Activated CD4-positive, alpha-beta memory T cell treated with anti-CD3 and anti-CD28 coated beads for 36 hours (primary cell): ENCODE data around the gene ANAPC7. TPM values are rescaled to one million over a fixed set of nuclear protein-coding genes. Genes with fewer than 3 reads are reported as not detected.
"Not testable (repeated sequence)": the region's sequence is repeated elsewhere in the genome, so short reads cannot be mapped to it uniquely, and the experiment has no call there.

Experiments
- CTCF ChIA-PET: fragments of 350-600 bp; sonication (Branson Sonifier 250); formaldehyde crosslinking; loops from one replicate; lab custom pipeline; 2021; ENCODE audit warnings: antibody characterized with exemption, inconsistent platforms; lab: Charles Lee
- POLR2A ChIA-PET: fragments of 350-600 bp; sonication (Branson Sonifier 250); formaldehyde crosslinking; loops from one replicate; lab custom pipeline; 2021; ENCODE audit warnings: antibody characterized with exemption; lab: Charles Lee
- DNase-seq: peaks from one replicate; pipeline ENCODE4 v3.0.0-alpha.2; 2020
- H3K27ac Mint-ChIP-seq: one replicate; pipeline ENCODE4 v1.8.0; 2021; ENCODE audit warnings: mixed read lengths
- H3K27me3 Mint-ChIP-seq: one replicate; pipeline ENCODE4 v1.8.0; 2021; ENCODE audit warnings: mixed read lengths
- H3K36me3 Mint-ChIP-seq: one replicate; pipeline ENCODE4 v1.8.0; 2021; ENCODE audit warnings: mixed read lengths
- H3K4me1 Mint-ChIP-seq: one replicate; pipeline ENCODE4 v1.8.0; 2021; ENCODE audit warnings: low read depth, mixed read lengths
- H3K4me3 Mint-ChIP-seq: one replicate; pipeline ENCODE4 v1.8.0; 2021; ENCODE audit warnings: mild to moderate bottlenecking, mixed read lengths
- H3K9me3 Mint-ChIP-seq: one replicate; pipeline ENCODE4 v1.8.0; 2021; ENCODE audit warnings: mixed read lengths
- intact Hi-C: fragments of 100-400 bp; cut with micrococcal nuclease; formaldehyde crosslinking; loops from one replicate; pipeline ENCODE4 v1.15.1; 2023
- total RNA-seq, 2 experiments: library from RNA; stranded (reverse); gene quantifications; one replicate each; pipeline ENCODE4 v1.2.3, GENCODE V29; 2021

ANAPC7 gene
- total RNA-seq, 2 experiments from 2014 or later, result 47.3 to 52.9 TPM

DNA sequence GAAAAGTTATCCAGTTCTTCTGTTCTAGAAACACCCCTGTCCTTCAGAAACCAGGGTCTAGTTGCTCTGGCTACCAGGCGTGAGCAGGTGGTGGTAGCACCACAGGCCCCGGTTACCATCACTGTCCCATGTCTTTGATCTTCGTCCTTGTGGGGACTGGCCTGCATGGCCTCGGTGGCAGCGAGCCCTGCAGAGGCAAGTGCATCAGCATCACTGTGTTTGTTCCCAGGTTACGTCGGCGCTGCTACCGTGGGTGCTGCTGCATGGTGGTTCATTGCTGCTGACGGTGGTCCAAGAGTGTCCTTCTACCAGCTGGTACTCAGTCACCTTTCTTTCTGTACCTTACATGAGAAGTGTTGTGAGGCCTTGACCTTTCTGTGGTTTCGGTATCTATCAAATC is 58.9 kb downstream of the ANAPC7 start:
- no peaks in the 10 kb centered on the region for H3K9me3 Mint-ChIP-seq
- no peak for DNase-seq
- peaks cover 73% of the 10 kb centered on the region for H3K36me3 Mint-ChIP-seq
- no peak overlapping the region for H3K27ac Mint-ChIP-seq
- ChIA-PET CTCF (no interaction called here), POLR2A (no interaction called here)
- H3K4me1 Mint-ChIP-seq, result peaks cover 15% of the 10 kb centered on the region
- no peak overlapping the region for H3K4me3 Mint-ChIP-seq
- intact Hi-C loops, result no loop called here
- no peaks in the 10 kb centered on the region for H3K27me3 Mint-ChIP-seq

DNA sequence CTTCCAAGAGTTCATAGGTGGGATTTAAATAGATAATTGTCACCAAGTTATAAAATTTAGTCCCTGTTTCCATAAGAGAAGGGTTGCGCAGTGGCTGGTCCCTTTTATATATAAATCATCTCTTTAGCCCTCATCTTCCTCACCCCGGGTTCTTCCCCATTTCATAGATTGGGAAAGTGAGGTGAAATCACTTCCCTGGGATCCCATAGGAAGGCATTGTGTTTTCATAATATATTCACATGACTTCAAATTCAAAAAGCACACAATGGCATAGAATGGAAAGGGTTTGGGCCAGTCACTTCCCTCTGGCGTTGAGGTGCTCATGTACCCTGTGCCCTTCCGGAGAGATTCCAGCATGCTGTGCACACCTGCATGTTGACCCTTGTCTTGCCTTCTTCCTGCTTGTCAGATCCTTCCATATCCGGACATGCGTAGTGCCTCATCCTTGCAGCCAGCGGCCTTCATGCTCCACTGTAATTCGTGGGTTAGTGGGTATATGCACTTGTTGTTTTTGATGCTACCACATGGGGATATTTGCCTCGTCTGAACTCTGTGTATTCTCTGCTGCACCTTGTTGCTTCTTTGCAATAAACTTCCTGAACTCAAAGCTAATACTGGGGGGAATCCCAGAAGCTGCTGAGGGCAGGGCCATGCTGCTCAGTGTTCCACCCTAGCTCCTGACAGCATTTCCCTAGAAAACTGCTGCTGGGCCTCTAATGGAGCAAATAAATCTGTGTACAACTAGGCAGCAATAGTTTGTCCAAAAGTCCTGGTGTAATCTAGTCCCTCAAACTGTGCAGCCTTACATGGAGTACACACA is 59.6 kb downstream of the ANAPC7 start:
- Mint-ChIP-seq H3K4me3 (no peak overlapping the region), H3K36me3 (peaks cover 75% of the 10 kb centered on the region), H3K4me1 (peaks cover 8% of the 10 kb centered on the region), H3K27ac (no peak overlapping the region), H3K27me3 (no peaks in the 10 kb centered on the region), H3K9me3 (no peaks in the 10 kb centered on the region)
- CTCF ChIA-PET, result no interaction called here
- DNase-seq, result no peak
- intact Hi-C loops, result no loop called here
- POLR2A ChIA-PET, result no interaction called here

DNA sequence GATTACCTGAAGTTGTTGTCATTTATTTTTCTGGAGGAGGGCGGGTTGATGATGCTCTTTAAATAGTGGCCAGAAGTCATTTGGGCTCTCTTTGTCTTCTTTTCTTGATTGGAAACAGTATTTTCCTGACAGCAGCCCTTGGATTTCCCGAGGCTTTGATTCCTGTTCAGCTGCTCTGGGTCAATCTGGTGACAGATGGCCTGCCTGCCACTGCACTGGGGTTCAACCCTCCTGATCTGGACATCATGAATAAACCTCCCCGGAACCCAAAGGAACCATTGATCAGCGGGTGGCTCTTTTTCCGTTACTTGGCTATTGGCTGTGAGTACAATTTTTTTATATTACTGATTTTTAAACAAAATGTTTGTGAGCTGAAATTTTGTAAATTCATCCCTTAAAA is 60.4 kb downstream of the ANAPC7 start:
- ChIA-PET CTCF (no interaction called here), POLR2A (no interaction called here)
- intact Hi-C loops, result no loop called here

DNA sequence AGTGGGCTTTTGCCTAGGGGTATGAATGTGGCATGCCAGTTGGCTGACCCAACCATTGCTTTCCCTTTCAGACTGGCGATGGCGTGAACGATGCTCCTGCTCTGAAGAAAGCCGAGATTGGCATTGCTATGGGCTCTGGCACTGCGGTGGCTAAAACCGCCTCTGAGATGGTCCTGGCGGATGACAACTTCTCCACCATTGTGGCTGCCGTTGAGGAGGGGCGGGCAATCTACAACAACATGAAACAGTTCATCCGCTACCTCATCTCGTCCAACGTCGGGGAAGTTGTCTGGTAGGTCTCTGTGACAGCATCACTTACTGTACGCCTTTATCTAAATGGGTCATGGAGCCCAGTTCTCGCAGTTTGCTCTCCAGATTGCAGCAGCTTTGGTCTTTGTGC is 61.4 kb downstream of the ANAPC7 start:
- DNase-seq, result no peak
- no peak overlapping the region for H3K4me3 Mint-ChIP-seq
- H3K27me3 Mint-ChIP-seq, result no peaks in the 10 kb centered on the region
- POLR2A ChIA-PET, result no interaction called here
- H3K4me1 Mint-ChIP-seq, result no peaks in the 10 kb centered on the region
- no peak overlapping the region for H3K27ac Mint-ChIP-seq
- H3K9me3 Mint-ChIP-seq, result no peaks in the 10 kb centered on the region
- CTCF ChIA-PET, result no interaction called here
- intact Hi-C loops, result no loop called here
- H3K36me3 Mint-ChIP-seq, result peaks cover 75% of the 10 kb centered on the region

More for the DNA sequence above, 60.4 kb downstream of the ANAPC7 start:
- Mint-ChIP-seq H3K4me3 (no peak overlapping the region), H3K4me1 (no peaks in the 10 kb centered on the region), H3K9me3 (no peaks in the 10 kb centered on the region), H3K36me3 (peaks cover 76% of the 10 kb centered on the region), H3K27ac (no peak overlapping the region), H3K27me3 (no peaks in the 10 kb centered on the region)
- no peak for DNase-seq

DNA sequence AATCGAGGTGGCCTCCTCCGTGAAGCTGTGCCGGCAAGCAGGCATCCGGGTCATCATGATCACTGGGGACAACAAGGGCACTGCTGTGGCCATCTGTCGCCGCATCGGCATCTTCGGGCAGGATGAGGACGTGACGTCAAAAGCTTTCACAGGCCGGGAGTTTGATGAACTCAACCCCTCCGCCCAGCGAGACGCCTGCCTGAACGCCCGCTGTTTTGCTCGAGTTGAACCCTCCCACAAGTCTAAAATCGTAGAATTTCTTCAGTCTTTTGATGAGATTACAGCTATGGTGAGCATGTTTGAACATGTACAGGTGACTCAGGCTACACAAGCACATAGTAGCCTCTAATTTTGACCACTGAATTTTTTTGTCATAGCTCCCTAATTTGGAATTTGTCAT is 62.8 kb downstream of the ANAPC7 start:
- Mint-ChIP-seq H3K36me3 (peaks cover 71% of the 10 kb centered on the region), H3K4me1 (no peaks in the 10 kb centered on the region), H3K4me3 (no peak overlapping the region), H3K9me3 (no peaks in the 10 kb centered on the region), H3K27ac (no peak overlapping the region), H3K27me3 (no peaks in the 10 kb centered on the region)
- DNase-seq, result no peak
- CTCF ChIA-PET, result interaction anchor here (1.3 kb wide), 1 partner anchor 91 kb away, joined by 8 read pairs; no protein-coding TSS in a partner anchor
- intact Hi-C loops, result no loop called here
- POLR2A ChIA-PET, result interaction anchor here (0.5 kb wide), 1 partner anchor 92 kb away, joined by 3 read pairs; no protein-coding TSS in a partner anchor

DNA sequence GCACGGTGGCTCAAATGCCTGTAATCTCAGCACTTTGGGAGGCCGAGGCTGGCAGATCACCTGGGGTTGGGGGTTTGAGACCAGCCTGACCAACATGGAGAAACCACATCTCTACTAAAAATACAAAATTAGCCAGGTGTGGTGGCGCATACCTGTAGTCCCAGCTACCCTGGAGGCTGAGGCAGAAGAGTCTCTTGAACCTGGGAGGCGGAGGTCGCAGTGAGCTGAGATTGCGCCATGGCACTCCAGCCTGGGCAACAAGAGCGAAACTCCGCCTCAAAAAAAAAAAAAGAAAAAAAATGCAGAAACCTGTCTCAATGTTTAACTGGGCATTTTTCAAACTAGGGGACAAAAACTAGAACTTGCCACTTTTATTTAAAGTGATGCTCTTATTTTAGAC is 63.2 kb downstream of the ANAPC7 start:
- H3K27me3 Mint-ChIP-seq, intact Hi-C loops, DNase-seq, H3K4me1 Mint-ChIP-seq, H3K9me3 Mint-ChIP-seq, H3K4me3 Mint-ChIP-seq, H3K27ac Mint-ChIP-seq: not testable (repeated sequence)
- ChIA-PET POLR2A (interaction anchor here (0.5 kb wide), 1 partner anchor 93 kb away, joined by 3 read pairs; no protein-coding TSS in a partner anchor), CTCF (interaction anchor here (0.6 to 1.3 kb wide), 3 partner anchors 70 to 202 kb away, joined by 3 to 8 read pairs (median 5); no protein-coding TSS in a partner anchor)
- H3K36me3 Mint-ChIP-seq, result peaks cover 72% of the 10 kb centered on the region

DNA sequence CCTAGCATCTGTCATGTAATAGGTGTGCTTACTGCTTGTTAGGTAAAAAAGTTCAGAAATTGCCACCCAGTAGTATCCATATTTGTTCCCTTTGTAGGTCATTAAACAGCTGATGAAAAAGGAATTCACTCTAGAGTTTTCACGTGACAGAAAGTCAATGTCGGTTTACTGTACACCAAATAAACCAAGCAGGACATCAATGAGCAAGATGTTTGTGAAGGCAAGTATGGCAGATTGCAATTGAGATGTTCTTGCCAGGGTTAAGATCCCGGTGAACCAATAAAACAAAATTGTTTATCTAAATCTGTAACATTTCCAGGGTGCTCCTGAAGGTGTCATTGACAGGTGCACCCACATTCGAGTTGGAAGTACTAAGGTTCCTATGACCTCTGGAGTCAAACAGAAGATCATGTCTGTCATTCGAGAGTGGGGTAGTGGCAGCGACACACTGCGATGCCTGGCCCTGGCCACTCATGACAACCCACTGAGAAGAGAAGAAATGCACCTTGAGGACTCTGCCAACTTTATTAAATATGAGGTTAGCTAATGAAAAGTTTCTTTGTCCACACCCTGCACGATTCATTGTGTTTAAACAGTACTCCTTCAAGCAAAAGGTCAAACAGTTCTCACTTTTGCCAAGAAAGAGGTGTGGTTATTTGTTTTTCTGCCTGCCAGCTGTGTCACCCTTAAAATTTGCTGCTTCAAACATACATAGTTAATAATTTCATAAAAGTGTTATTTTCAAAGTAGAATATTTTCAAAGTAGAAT is 64.1 kb downstream of the ANAPC7 start:
- POLR2A ChIA-PET, result no interaction called here
- DNase-seq, result no peak
- Mint-ChIP-seq H3K27me3 (no peaks in the 10 kb centered on the region), H3K4me1 (no peaks in the 10 kb centered on the region), H3K36me3 (peaks cover 70% of the 10 kb centered on the region), H3K27ac (no peak overlapping the region), H3K4me3 (no peak overlapping the region), H3K9me3 (no peaks in the 10 kb centered on the region)
- CTCF ChIA-PET, result interaction anchor here (0.6 to 1.6 kb wide), 3 partner anchors 69 to 201 kb away, joined by 3 to 5 read pairs (median 5); no protein-coding TSS in a partner anchor
- intact Hi-C loops, result no loop called here

DNA sequence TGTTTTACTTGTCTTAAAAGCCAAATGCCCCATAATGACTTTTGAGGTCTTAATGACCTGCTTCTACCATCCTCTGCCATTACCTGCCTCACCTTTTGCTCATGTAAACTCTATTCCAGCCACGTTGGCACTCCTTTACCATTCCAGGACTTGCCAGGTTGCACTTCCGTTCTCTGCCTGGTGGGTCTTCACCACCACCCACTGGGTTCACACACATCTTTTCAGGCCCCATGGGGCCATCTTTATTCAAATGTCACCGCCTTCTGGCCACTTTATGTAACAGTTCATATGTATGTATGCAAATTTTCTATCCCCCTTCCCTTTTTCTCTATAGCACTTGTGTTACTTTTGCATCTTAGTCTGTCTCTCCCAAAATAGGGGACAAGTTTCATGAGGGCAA is 64.8 kb downstream of the ANAPC7 start:
- Mint-ChIP-seq H3K36me3 (peaks cover 71% of the 10 kb centered on the region), H3K27ac (no peak overlapping the region), H3K4me3 (no peak overlapping the region), H3K27me3 (no peaks in the 10 kb centered on the region), H3K4me1 (no peaks in the 10 kb centered on the region), H3K9me3 (no peaks in the 10 kb centered on the region)
- POLR2A ChIA-PET, result no interaction called here
- no peak for DNase-seq
- CTCF ChIA-PET, result interaction anchor here (0.6 to 1.6 kb wide), 2 partner anchors 46 to 93 kb away, joined by 4 to 5 read pairs; no protein-coding TSS in a partner anchor
- intact Hi-C loops, result no loop called here

DNA sequence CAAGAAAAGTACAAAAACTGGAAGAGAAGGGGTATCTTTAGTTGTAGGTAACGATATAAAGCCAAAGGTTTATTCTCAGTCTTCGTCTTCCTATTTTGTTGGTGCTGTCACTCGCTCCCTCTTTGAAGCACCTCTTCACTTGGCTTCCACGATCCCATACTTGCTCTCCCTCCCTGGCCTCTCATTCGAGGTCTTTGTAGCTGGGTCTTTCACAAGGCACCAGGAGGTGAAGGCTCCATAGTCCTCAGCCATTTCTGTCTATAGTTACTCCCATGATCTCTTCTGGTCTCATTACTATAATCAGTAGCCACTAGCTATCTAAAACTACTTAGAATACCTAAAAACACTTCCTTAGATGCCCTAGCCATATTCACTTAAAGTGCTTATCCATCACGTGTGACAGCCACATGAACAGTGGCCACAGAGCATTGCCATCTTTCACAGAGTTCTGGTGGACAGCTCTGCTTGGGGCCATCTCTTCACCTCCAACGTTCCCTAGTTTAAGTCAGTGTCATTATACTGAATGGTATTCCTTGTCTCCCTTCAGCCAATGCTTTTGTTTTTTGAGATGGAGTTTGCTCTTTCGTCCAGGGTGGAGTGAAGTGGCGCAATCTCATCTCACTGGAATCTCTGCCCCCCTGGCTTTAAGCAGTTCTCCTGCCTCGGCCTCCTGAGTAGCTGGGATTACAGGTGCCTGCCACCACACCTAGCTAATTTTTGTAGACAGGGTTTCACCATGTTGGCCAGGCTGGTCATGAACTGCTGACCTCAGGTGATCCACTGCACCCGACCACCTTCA is 65.4 kb downstream of the ANAPC7 start:
- no peak overlapping the region for H3K27ac Mint-ChIP-seq
- ChIA-PET CTCF (interaction anchor here (0.6 to 1.6 kb wide), 2 partner anchors 46 to 93 kb away, joined by 4 to 5 read pairs; no protein-coding TSS in a partner anchor), POLR2A (no interaction called here)
- no peak overlapping the region for H3K4me3 Mint-ChIP-seq
- peaks cover 73% of the 10 kb centered on the region for H3K36me3 Mint-ChIP-seq
- H3K27me3 Mint-ChIP-seq, result no peaks in the 10 kb centered on the region
- no peak for DNase-seq
- no peaks in the 10 kb centered on the region for H3K4me1 Mint-ChIP-seq
- H3K9me3 Mint-ChIP-seq, result no peaks in the 10 kb centered on the region
- intact Hi-C loops, result no loop called here

DNA sequence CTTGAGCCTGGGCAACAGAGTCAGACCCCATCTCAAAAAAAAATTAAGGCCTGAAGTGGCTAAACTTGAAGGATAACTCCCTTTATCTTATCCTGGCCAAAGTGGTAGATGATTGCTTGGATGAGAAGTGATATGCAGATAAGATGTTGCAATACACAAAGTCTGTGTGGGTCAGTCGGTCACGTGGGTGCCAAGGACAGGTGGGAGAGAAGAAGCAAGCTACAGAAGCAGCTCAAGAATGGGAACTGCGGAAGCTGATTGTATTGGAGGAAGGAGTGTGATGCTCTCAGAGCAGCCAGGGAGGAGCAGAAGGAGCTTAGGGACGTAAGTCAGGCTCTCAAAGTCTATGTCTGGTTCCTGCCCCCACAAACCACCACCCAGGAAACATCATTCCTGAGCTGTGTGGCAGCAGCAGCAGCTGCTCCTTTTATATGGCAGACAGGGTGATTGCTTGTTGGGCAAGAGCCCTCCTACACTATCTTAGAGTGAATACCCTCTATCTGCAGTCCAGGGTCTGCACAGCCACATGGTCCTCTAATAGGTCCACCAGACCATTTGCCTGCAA is 67.9 kb downstream of the ANAPC7 start:
- DNase-seq, result no peak
- intact Hi-C loops, result no loop called here
- H3K27me3 Mint-ChIP-seq, result no peaks in the 10 kb centered on the region
- CTCF ChIA-PET, result interaction anchor here (0.5 kb wide), 1 partner anchor 96 kb away, joined by 6 read pairs; no protein-coding TSS in a partner anchor
- H3K27ac Mint-ChIP-seq, result no peak overlapping the region
- no peaks in the 10 kb centered on the region for H3K4me1 Mint-ChIP-seq
- H3K9me3 Mint-ChIP-seq, result no peaks in the 10 kb centered on the region
- POLR2A ChIA-PET, result interaction anchor here (0.9 kb wide), 1 partner anchor 13 kb away, joined by 5 read pairs; no protein-coding TSS in a partner anchor
- no peak overlapping the region for H3K4me3 Mint-ChIP-seq
- H3K36me3 Mint-ChIP-seq, result peaks cover 72% of the 10 kb centered on the region

DNA sequence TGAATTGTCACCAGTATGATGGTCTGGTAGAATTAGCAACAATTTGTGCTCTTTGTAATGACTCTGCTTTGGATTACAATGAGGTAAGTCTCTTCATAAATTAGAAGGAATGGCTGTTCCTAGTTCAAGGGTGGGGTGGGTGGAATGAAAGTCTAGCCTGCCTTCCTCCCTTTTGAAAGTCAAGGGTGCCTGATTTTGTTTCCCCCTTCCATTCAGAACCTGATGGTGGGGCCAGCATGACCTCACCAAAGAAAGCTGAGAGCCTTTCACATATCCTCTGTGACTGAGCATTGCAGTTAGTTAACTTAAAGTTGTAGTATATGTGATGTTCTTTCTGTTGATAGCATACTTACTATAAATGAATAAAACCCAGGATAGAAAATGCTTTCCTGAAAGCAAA is 70.3 kb downstream of the ANAPC7 start:
- intact Hi-C loops, result no loop called here
- Mint-ChIP-seq H3K9me3 (no peaks in the 10 kb centered on the region), H3K4me3 (no peak overlapping the region), H3K27ac (no peak overlapping the region), H3K4me1 (peaks cover 4% of the 10 kb centered on the region), H3K27me3 (no peaks in the 10 kb centered on the region), H3K36me3 (peaks cover 58% of the 10 kb centered on the region)
- DNase-seq, result no peak
- ChIA-PET POLR2A (no interaction called here), CTCF (no interaction called here)
